Gastrocnemius medialis (tissue), 4 donors: ENCODE results near the gene LPCAT3.

Source experiments
- POLR2A ChIP-seq, 2 donors: fragments of 450-650 bp; IDR thresholded peaks; one replicate each; pipeline ENCODE4 v1.6.1; 2017; ENCODE audit warnings: antibody characterized with exemption in 2 of 2, mild to moderate bottlenecking in 2 of 2, moderate library complexity in 2 of 2
- TF ChIP-seq, protein P1 (sequence below), 5 experiments: fragments of 450-650 bp in 3 of 5; fragments of 200-600 bp in 2 of 5; sonication (generic) in 2 of 5; IDR thresholded peaks in 4 of 5; conservative IDR thresholded peaks in 1 of 5; 1 replicate in 4 of 5; 2 replicates in 1 of 5; pipeline ENCODE4 v1.5.1; 2016 to 2019; ENCODE audit warnings: antibody characterized with exemption in 5 of 5, mild to moderate bottlenecking in 3 of 5, moderate library complexity in 3 of 5

GRCh38 chr12:6932766-6933165, 85.5 kb downstream of the LPCAT3 start:
- TF ChIP-seq, protein P1, sequence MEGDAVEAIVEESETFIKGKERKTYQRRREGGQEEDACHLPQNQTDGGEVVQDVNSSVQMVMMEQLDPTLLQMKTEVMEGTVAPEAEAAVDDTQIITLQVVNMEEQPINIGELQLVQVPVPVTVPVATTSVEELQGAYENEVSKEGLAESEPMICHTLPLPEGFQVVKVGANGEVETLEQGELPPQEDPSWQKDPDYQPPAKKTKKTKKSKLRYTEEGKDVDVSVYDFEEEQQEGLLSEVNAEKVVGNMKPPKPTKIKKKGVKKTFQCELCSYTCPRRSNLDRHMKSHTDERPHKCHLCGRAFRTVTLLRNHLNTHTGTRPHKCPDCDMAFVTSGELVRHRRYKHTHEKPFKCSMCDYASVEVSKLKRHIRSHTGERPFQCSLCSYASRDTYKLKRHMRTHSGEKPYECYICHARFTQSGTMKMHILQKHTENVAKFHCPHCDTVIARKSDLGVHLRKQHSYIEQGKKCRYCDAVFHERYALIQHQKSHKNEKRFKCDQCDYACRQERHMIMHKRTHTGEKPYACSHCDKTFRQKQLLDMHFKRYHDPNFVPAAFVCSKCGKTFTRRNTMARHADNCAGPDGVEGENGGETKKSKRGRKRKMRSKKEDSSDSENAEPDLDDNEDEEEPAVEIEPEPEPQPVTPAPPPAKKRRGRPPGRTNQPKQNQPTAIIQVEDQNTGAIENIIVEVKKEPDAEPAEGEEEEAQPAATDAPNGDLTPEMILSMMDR (IDR thresholded peaks at IDR 0.05 in 4 of 5, conservative IDR thresholded peaks at IDR 0.05 in 1 of 5), result no peak
- no peak for TF ChIP-seq POLR2A (IDR thresholded peaks at IDR 0.05)
